IPS-18a (cell line): ENCODE data around the gene FAM13B.
"Not testable (repeated sequence)": the region's sequence is repeated elsewhere in the genome, so short reads cannot be mapped to it uniquely, and the experiment has no call there.

Experiments
- H3K27ac ChIP-seq: one replicate; pipeline ENCODE4 v1.5.1; 2013; ENCODE audit warnings: low read length
- H3K27me3 ChIP-seq: one replicate; pipeline ENCODE4 v1.6.1; 2013; ENCODE audit warnings: mild to moderate bottlenecking, low read length; ENCODE audit not compliant: control insufficient read depth, insufficient read depth
- H3K36me3 ChIP-seq: one replicate; pipeline ENCODE4 v1.6.1; 2013; ENCODE audit warnings: low read depth, low read length; ENCODE audit not compliant: control insufficient read depth
- H3K4me1 ChIP-seq: one replicate; pipeline ENCODE4 v1.6.1; 2013; ENCODE audit warnings: low read depth, low read length; ENCODE audit not compliant: control insufficient read depth
- H3K4me3 ChIP-seq: one replicate; pipeline ENCODE4 v1.5.1; 2013; ENCODE audit warnings: low read length
- H3K9ac ChIP-seq: one replicate; pipeline ENCODE4 v1.6.1; 2013; ENCODE audit warnings: mild to moderate bottlenecking, low read length, moderate library complexity
- H3K9me3 ChIP-seq: one replicate; pipeline ENCODE4 v1.6.1; 2013; ENCODE audit warnings: low read depth, low read length; ENCODE audit not compliant: control insufficient read depth

FAM13B gene

DNA sequence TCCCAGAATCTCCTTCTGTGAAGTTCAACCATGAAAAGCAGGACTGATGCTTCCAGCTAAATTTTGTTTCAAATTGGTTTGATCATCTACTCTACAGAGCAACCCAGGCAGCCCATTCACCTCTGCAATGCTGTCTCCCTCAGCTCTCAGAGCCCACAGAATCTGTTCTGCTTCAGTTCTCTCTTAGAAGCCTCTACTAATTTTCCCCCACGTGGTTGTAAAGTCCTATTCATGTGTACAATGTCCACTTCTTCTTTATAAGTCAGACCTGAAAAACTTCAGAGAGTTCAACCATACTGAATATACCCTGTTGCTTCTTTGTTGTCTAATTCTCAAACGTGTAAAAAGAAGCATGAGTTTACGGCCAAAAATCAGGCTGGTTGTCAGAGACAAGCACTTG, 21.3 kb upstream of the FAM13B start:
- Histone ChIP-seq H3K4me1 (no peaks in the 10 kb centered on the region), H3K36me3 (no peaks in the 10 kb centered on the region), H3K9ac (no peak overlapping the region), H3K27ac (no peak overlapping the region), H3K9me3 (no peaks in the 10 kb centered on the region), H3K27me3 (no peaks in the 10 kb centered on the region), H3K4me3 (no peak overlapping the region)

- no peaks in the 10 kb centered on the region for H3K27me3 ChIP-seq
- no peak overlapping the region for H3K4me3 ChIP-seq
- H3K27ac ChIP-seq: no peak overlapping the region
- no peak overlapping the region for H3K9ac ChIP-seq
- no peaks in the 10 kb centered on the region for H3K4me1 ChIP-seq
- no peaks in the 10 kb centered on the region for H3K9me3 ChIP-seq
- H3K36me3 ChIP-seq: no peaks in the 10 kb centered on the region
These were observed 20.7 kb upstream of the FAM13B start for GRCh38 chr5:138053554-138053953.

DNA sequence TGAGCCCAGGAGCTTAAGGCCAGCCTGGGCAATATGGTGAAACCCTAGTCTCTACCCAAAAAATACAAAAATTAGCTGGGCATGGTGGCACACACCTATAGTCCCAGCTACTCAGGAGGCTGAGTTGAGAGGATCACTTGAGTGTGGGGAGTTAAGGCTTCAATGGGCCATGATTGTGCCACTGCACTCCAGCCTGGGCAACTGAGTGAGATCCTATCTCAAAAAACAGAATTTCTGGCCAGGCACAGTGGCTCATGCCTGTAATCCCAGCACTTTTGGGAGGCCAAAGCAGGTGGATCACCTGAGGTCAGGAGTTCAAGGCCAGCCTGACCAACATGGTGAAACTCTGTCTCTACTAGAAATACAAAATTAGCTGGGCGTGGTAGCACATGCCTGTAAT, 19.8 kb upstream of the FAM13B start:
- not testable (repeated sequence) for H3K9me3 ChIP-seq, H3K4me1 ChIP-seq, H3K9ac ChIP-seq, H3K27ac ChIP-seq, H3K36me3 ChIP-seq, H3K27me3 ChIP-seq, H3K4me3 ChIP-seq

- no peak overlapping the region for H3K27ac ChIP-seq
- H3K36me3 ChIP-seq: no peaks in the 10 kb centered on the region
- H3K27me3 ChIP-seq: no peaks in the 10 kb centered on the region
- H3K4me1 ChIP-seq: no peaks in the 10 kb centered on the region
- no peaks in the 10 kb centered on the region for H3K9me3 ChIP-seq
- H3K4me3 ChIP-seq: no peak overlapping the region
- no peak overlapping the region for H3K9ac ChIP-seq
These were observed 18.8 kb upstream of the FAM13B start for GRCh38 chr5:138051441-138052296.

GRCh38 chr5:138045283-138045682, 12.4 kb upstream of the FAM13B start:
- not testable (repeated sequence) for H3K9me3 ChIP-seq, H3K27me3 ChIP-seq, H3K27ac ChIP-seq, H3K4me1 ChIP-seq, H3K4me3 ChIP-seq, H3K9ac ChIP-seq, H3K36me3 ChIP-seq

- Histone ChIP-seq H3K36me3 (no peaks in the 10 kb centered on the region), H3K9ac (no peak overlapping the region), H3K4me3 (no peak overlapping the region), H3K27me3 (no peaks in the 10 kb centered on the region), H3K9me3 (no peaks in the 10 kb centered on the region), H3K4me1 (peaks cover 3% of the 10 kb centered on the region), H3K27ac (no peak overlapping the region)
These were observed 5.9 kb upstream of the FAM13B start for GRCh38 chr5:138038826-138039225.

DNA sequence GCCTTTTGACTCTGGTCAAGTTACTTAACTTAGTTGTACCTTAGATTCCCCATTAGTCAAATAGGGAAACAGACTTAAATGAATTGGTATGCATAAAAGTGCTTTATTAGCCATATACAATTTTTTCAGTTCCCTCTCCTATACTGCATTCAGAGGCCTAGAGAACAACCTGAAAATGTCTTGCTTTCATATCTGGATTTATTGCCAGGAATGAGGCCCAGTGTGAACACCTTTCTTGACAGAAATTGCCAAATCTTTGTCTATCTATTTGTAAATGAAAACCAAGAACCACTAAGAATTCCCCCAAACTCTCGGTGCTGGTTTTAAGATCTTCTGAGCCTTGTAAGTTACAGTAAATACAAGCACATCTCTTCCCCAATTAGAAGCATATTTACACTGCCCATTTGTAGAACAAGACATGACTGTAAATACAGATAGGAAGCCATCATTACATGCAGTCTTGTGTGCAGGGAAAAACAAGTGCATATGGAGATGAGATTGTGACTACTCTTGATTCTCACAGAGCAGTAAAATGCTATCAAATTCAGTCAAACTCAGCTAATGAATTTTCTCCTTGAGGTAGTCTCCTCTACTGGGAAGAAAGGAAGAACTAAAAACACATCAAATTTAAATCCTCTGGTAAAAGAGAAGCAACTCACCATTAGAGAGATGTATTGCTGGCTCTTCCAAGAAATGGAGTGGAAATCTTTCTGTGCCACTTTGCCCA, 5.2 kb upstream of the FAM13B start:
- Histone ChIP-seq H3K36me3 (no peaks in the 10 kb centered on the region), H3K27me3 (no peaks in the 10 kb centered on the region)

GRCh38 chr5:138037271-138037670, 4.4 kb upstream of the FAM13B start:
- H3K4me3 ChIP-seq: no peak overlapping the region
- H3K36me3 ChIP-seq: no peaks in the 10 kb centered on the region
- no peak overlapping the region for H3K27ac ChIP-seq
- H3K9me3 ChIP-seq: no peaks in the 10 kb centered on the region
- no peak overlapping the region for H3K9ac ChIP-seq
- H3K27me3 ChIP-seq: no peaks in the 10 kb centered on the region
- peaks cover 5% of the 10 kb centered on the region for H3K4me1 ChIP-seq

More for the DNA sequence above, 5.2 kb upstream of the FAM13B start:
- Histone ChIP-seq H3K27ac (no peak overlapping the region), H3K4me3 (no peak overlapping the region), H3K9me3 (no peaks in the 10 kb centered on the region), H3K9ac (no peak overlapping the region), H3K4me1 (peaks cover 5% of the 10 kb centered on the region)

GRCh38 chr5:138035605-138036537, 3.0 kb upstream of the FAM13B start:
- Histone ChIP-seq H3K27ac (no peak overlapping the region), H3K27me3 (no peaks in the 10 kb centered on the region), H3K4me3 (no peak overlapping the region), H3K36me3 (no peaks in the 10 kb centered on the region), H3K4me1 (peaks cover 5% of the 10 kb centered on the region), H3K9me3 (no peaks in the 10 kb centered on the region), H3K9ac (no peak overlapping the region)

DNA sequence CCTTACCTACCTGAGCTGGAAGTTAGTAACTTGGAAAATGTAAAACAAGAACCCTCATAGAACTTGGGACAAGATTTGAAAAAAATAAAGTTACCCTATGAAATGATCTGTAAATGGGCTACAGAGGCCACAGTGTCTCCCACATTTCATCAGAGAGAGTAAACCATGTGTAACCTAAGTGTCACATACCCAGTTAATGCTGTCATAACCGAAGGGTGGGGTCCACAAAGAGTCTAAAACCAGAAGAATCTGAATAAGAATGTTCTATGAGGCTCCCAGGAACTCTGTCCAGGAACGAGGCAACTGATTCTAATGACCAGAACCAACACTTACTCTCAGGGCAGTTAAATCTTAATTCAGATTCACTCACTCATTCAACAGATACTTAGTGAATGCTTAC, 1.0 kb upstream of the FAM13B start:
- Histone ChIP-seq H3K9me3 (no peaks in the 10 kb centered on the region), H3K27ac (no peak overlapping the region), H3K4me1 (peaks cover 5% of the 10 kb centered on the region), H3K27me3 (no peaks in the 10 kb centered on the region), H3K9ac (peak overlapping the region; percentile 87), H3K36me3 (no peaks in the 10 kb centered on the region), H3K4me3 (peak overlapping the region; percentile 88)

- no peaks in the 10 kb centered on the region for H3K27me3 ChIP-seq
- H3K4me1 ChIP-seq: peaks cover 5% of the 10 kb centered on the region
- H3K9me3 ChIP-seq: no peaks in the 10 kb centered on the region
- peak overlapping the region; percentile 87 for H3K9ac ChIP-seq
- no peaks in the 10 kb centered on the region for H3K36me3 ChIP-seq
- peak overlapping the region; percentile 88 for H3K4me3 ChIP-seq
- peak overlapping the region; percentile 72 for H3K27ac ChIP-seq
These were observed 518 bp upstream of the FAM13B start for GRCh38 chr5:138033386-138033808.
